Measurements from ENCODE around the gene ZNF175. TPM values are rescaled to one million over a fixed set of nuclear protein-coding genes. Genes with fewer than 3 reads are reported as not detected.

Gene ZNF175
- total RNA-seq, 1 experiment from 2014 or later, result 9.3 TPM

- TF ChIP-seq ATF3 (IDR thresholded peaks at IDR 0.05) (no peak), SP1 (IDR thresholded peaks at IDR 0.05; ENCODE audit: low read depth) (no peak), CTCF (IDR thresholded peaks at IDR 0.05 in 2 of 3, conservative IDR thresholded peaks at IDR 0.05 in 1 of 3; ENCODE audit: borderline replicate concordance in 1 of 3, insufficient read depth in 1 of 3, low read depth in 2 of 3, low read length in 2 of 3) (no peak), ZFX (IDR thresholded peaks at IDR 0.05) (no peak), REST (IDR thresholded peaks at IDR 0.05; ENCODE audit: low read depth) (no peak), EGR1 (IDR thresholded peaks at IDR 0.05; ENCODE audit: low read depth) (no peak), CBX3 (IDR thresholded peaks at IDR 0.05; ENCODE audit: low read depth) (no peak), ZNF274 (IDR thresholded peaks at IDR 0.05; ENCODE audit: low read depth, low read length) (no peak), CEBPB (IDR thresholded peaks at IDR 0.05; ENCODE audit: low read depth) (no peak), SRF (IDR thresholded peaks at IDR 0.05; ENCODE audit: low read depth) (no peak), EZH2phosphoT487 (IDR thresholded peaks at IDR 0.05; ENCODE audit: borderline replicate concordance) (no peak), RAD21 (IDR thresholded peaks at IDR 0.05; ENCODE audit: low read depth) (no peak), EZH2 (IDR thresholded peaks at IDR 0.05) (no peak), POLR2A (IDR thresholded peaks at IDR 0.05; ENCODE audit: borderline replicate concordance, extremely low read depth, insufficient read depth, insufficient read length) (no peak)
- TF ChIP-seq, protein P1, sequence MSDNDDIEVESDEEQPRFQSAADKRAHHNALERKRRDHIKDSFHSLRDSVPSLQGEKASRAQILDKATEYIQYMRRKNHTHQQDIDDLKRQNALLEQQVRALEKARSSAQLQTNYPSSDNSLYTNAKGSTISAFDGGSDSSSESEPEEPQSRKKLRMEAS (IDR thresholded peaks at IDR 0.05), result no peak
- TF ChIP-seq, protein P2, sequence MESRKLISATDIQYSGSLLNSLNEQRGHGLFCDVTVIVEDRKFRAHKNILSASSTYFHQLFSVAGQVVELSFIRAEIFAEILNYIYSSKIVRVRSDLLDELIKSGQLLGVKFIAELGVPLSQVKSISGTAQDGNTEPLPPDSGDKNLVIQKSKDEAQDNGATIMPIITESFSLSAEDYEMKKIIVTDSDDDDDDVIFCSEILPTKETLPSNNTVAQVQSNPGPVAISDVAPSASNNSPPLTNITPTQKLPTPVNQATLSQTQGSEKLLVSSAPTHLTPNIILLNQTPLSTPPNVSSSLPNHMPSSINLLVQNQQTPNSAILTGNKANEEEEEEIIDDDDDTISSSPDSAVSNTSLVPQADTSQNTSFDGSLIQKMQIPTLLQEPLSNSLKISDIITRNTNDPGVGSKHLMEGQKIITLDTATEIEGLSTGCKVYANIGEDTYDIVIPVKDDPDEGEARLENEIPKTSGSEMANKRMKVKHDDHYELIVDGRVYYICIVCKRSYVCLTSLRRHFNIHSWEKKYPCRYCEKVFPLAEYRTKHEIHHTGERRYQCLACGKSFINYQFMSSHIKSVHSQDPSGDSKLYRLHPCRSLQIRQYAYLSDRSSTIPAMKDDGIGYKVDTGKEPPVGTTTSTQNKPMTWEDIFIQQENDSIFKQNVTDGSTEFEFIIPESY (IDR thresholded peaks at IDR 0.05; ENCODE audit: extremely low read depth, insufficient replicate concordance, low read length), result no peak
- H3K9me2 ChIP-seq (ENCODE audit: insufficient read depth), result no peaks in the 10 kb centered on the region
- no TSS peak for BruUV-seq (replicated peaks)
- H3K9me3 ChIP-seq (ENCODE audit: control insufficient read depth in 1 of 2, insufficient read depth in 1 of 2, low read depth in 1 of 2, low read length in 2 of 2), result no peaks in the 10 kb centered on the region
- intact Hi-C loops (cut with micrococcal nuclease), result no loop called here
- peaks cover 36% of the 10 kb centered on the region for H3K27me3 ChIP-seq (ENCODE audit: insufficient read depth, low read length)
- no peaks in the 10 kb centered on the region for H3K36me3 ChIP-seq (ENCODE audit: control insufficient read depth in 1 of 2, insufficient read depth in 2 of 2, low read length in 2 of 2)
- ATAC-seq (no peak), DNase-seq (ENCODE audit: low read depth, low spot score) (no peak)
- RAD21 ChIA-PET (ENCODE audit: low non-redundant PET in 1 of 2, low total read pairs in 2 of 2, uncharacterized antibody in 2 of 2, unreplicated experiment in 2 of 2), result no interaction called here
- H3K4me2 ChIP-seq (ENCODE audit: low read length), result no peak overlapping the region
- CTCF ChIA-PET, result no interaction called here
- H4K20me1 ChIP-seq (ENCODE audit: insufficient read depth), result no peaks in the 10 kb centered on the region
- no peaks in the 10 kb centered on the region for H3K4me1 ChIP-seq (ENCODE audit: control insufficient read depth in 1 of 2, insufficient read depth in 2 of 2, low read length in 2 of 2)
- no peak overlapping the region for H3K9ac ChIP-seq (ENCODE audit: low read length)
- POLR2A ChIA-PET, result no interaction called here
- H3K79me2 ChIP-seq (ENCODE audit: insufficient read depth, low read length), result no peaks in the 10 kb centered on the region
- H3K27ac ChIP-seq (ENCODE audit: low read depth, low read length), result no peak overlapping the region
- no peak overlapping the region for H3K4me3 ChIP-seq (replicated peaks in 1 of 2; ENCODE audit: low read depth in 1 of 2, low read length in 2 of 2)
- no peak overlapping the region for H2AFZ ChIP-seq (ENCODE audit: low read depth, low read length, poor library complexity, severe bottlenecking)
These were observed 5.5 kb upstream of the ZNF175 start for GRCh38 chr19:51565583-51565982.

All from HCT116 (cell line).